D721Med (cell line): ENCODE data around the gene KRTAP10-12.

Source experiments
- DNase-seq: peaks from one replicate; pipeline ENCODE4 v3.0.0; 2011; ENCODE audit warnings: low spot score; ENCODE audit not compliant: insufficient read length
- FAIRE-seq: peaks from 2 replicates; lab custom pipeline; 2011; peaks lifted over from hg19 to GRCh38; lab: Jason Lieb, UNC
- TF ChIP-seq, protein P1 (sequence below): IDR thresholded peaks from 2 replicates; pipeline ENCODE4 v1.5.1; 2012; ENCODE audit warnings: mild to moderate bottlenecking, control low read depth; ENCODE audit not compliant: insufficient read depth; ENCODE audit errors: missing control alignments

The KRTAP10-12 gene

DNA sequence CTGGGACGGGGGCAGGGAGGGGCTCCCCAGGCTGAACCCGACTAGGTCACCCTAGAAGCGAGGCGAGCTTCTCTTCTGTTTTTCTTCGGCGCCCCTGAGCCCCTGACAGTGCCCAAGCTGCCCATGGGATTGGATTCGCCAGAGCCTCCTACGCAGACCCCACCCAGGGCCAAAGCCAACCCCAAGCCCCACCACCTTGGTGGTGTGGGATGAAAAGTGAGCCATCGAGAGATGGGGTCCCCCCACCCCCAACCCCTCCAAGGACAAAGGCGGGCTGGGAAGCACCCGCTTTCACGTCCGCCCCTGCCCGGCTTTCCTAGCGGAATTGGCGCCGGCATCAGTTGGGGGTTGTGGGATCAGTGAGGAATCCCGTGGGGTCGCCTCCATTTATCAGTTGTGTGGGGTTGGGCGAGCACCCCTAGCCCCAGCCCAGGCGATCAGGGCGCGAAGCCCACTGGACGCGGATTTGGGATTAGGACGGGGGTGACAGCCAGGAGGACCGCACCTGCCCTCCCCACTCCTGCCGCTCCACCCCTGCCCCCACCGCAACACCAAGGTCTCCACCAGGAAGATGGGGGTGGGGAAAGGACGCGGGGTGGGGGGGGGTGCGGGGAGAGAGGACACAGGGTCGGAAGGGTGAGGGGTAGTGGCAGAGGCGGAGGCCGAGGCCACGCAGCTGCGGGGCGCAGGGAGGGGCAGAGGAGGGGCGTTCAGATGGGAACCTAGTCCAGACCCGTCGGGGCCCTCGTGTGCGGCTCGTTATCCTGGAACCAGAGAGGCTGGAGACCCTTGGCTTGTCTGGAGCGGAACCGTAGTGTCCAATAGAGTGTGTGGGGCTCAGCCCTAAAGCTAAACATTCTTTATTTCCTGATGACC is 10.0 kb downstream of the KRTAP10-12 start:
- FAIRE-seq, result no peak
- no peak for DNase-seq
- TF ChIP-seq, protein P1, sequence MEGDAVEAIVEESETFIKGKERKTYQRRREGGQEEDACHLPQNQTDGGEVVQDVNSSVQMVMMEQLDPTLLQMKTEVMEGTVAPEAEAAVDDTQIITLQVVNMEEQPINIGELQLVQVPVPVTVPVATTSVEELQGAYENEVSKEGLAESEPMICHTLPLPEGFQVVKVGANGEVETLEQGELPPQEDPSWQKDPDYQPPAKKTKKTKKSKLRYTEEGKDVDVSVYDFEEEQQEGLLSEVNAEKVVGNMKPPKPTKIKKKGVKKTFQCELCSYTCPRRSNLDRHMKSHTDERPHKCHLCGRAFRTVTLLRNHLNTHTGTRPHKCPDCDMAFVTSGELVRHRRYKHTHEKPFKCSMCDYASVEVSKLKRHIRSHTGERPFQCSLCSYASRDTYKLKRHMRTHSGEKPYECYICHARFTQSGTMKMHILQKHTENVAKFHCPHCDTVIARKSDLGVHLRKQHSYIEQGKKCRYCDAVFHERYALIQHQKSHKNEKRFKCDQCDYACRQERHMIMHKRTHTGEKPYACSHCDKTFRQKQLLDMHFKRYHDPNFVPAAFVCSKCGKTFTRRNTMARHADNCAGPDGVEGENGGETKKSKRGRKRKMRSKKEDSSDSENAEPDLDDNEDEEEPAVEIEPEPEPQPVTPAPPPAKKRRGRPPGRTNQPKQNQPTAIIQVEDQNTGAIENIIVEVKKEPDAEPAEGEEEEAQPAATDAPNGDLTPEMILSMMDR, result no peak

DNA sequence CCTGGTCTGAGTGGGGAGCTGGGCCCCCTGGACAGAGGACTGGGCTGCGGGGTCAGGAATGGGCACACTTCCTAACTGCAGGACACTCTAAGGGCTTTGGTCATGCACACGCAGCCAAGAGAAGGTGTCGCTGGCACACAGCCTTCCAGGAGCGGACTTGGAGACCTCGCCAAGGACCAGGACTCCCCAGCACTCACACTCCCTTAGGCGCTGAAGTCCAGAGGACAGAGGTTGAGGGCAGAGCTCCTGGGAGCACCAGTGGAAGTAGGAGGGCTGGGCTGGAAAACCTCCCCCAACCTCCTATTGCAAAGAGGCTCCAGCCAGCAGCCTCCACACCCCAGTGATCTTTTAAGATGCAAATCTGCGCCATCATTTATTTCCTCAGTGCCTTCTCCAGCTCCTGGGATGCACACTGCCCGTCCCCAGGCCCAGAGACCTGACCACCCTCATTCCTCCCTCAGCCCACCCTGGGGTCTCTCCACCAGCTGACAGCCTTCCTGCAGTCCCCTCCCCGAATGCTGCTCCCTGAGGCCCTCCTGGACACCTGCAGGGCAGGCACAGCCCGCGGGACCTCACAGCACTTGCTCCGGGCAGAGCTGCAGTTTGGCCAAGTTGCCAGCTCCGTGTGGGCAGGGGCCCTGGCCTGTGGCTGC is 11.4 kb downstream of the KRTAP10-12 start:
- no peak for DNase-seq
- TF ChIP-seq, protein P1, result no peak
- FAIRE-seq, result no peak

DNA sequence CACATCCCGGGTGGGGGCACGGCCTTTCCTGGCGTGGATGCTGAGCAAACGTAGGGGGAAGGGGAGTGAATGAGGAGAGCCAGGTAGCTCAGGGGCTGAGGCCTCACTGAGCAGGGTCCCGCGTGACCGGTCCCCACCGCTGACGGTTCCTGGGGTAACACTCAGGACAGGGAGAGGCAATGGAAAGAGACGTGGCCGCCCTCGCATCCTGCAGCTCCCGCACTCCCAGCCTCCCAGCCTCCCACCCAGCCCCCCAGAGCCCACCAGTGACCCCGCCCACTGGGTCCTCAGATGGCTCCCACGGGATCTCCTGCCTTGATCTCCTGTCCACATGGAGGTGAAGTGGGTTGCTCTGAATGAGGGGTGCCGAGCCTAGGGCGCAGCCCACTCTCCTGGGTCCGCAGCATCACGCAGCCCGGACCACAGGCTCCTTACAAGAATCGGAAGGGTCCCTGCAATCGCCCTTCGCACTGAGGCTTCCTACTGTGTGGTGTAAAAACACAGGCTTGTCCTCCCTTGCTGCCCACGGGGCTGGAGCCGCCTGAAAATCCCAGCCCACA is 12.0 kb downstream of the KRTAP10-12 start:
- TF ChIP-seq, protein P1, result no peak
- FAIRE-seq, result no peak
- no peak for DNase-seq

DNA sequence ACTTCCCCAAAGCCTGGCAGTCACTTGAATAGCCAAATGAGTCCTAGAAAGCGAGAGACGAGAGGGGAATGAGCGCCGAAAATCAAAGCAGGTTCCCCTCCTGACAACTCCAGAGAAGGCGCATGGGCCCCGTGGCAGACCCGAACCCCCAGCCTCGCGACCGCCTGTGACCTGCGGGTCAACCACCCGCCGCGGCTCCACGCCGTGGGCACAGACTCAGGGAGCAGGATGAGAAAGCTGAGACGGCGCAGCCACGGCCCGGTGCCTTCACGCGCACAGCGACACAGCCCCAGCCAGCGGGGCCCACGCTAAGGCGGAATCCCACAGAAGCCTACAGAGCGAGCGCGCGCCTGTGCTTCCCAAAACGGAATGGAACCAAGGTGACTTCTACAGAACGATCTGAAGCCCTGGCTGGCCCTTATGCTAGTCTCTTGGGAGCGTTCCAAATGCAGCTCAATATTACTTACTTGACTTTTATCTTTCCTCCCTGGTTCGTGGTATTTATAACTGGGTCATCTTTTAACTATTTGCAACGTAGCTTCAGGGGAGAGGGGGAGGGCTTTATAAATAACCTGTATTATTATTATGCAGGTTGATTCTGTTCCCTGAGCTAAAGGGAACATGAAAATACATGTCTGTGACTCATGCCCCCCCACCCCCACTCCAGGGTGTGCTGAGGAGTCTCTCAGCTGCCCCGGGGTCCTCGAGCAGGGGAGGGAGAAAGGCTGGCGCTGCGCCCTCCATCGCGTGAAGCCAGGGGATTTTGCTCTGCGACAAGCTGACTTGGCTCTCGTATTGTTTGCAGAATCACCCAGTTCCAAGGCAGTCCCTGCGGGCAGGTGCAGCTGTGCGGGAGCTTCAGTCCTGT is 12.7 kb downstream of the KRTAP10-12 start:
- TF ChIP-seq, protein P1, result no peak
- no peak for FAIRE-seq
- DNase-seq, result no peak

DNA sequence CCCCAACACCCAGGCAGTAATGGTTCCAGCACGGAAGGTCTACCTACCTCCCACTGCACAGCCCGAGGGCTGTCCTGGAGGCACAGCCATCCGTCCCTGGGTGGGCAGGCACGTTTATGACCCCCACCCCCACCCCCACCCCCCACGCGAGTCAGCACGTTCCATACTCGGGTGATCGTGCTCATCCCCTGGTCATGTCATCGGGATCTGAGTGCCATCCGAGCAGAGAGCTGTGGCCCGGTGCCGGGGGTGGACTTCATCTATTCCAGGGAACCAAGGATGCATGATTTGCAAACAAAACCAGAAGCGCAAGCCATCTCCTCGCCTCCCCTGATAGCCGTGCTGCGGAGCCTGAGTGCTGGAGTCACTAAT is 13.3 kb downstream of the KRTAP10-12 start:
- FAIRE-seq (no peak), DNase-seq (no peak)
- TF ChIP-seq, protein P1, result no peak

DNA sequence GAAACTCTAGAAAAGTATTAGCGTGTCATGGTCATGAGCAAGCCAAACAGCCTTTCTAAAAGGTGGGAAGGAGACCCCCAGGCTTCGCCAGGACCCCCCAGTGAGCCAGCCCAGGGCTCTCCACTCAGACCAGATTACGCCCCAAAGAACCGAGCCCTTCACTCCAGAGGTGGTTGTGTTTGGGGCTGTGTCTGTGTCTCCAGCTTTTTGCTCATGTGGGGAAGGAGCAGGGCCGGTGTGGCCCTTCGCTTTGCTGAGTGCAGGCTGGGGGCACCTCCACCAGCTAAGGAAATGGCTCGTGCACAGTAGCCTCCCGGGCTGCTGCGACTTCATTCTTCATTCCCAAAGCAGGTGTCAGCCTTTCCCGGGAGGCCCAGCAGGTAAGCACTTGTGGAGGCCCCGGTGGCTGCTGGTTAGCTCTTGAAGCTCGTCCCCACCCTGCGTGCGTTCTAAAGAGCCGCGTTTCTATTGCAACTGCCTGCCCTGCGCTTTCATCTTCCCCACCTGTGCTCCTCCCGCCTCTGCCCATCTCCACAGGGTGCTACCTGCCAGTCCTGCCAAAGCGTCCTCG is 13.9 kb downstream of the KRTAP10-12 start:
- TF ChIP-seq, protein P1, result no peak
- no peak for DNase-seq
- no peak for FAIRE-seq
